ENCODE data around the gene MTAP.
A peak's percentile ranks its signal among the peaks of the same experiment; 100 is the strongest.

Gene MTAP

DNA sequence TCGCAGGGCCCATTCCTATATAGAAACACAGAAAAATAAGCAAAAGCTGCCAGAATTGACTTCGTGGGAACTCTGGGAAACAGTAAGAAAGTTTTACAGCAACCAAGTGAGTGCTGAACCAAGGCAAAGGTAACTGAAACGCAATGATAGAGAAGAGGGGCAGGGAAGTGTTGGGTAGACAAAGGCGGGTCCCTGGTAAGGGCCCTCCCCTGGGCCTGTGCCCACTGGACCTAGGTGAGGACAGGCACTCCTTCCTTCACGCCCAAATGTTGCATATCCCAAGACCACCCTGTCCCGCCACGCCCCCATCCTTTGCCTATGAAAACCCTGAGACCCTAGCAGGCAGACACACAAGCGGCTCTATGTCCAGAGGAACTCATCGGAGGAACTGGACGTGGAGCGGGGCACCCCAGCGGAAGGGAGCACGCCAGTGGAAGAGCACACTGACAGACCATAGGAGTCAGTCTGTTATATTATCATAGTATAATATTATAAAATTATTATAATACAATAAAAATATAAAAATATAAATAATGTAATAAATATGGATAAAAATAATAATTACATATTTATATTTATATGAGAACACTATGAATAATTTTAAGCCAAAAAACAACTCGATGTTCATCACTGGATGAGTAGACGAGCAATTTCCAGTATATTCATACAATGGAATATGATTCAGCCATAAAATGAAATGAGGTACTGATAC is 163.9 kb downstream of the MTAP start:
- H3K9me3 ChIP-seq (ENCODE audit: insufficient read depth, low read depth, low read length), result peaks cover 4% of the 10 kb centered on the region; the same call in 1 of the 2 replicates
- no peak overlapping the region for H3K4me3 ChIP-seq (ENCODE audit: low read length)
- no peaks in the 10 kb centered on the region for H3K36me3 ChIP-seq (ENCODE audit: insufficient read depth, low read depth, low read length)
- no peak overlapping the region for H3K27ac ChIP-seq (ENCODE audit: low read length)
- H3K9ac ChIP-seq (ENCODE audit: low read depth, low read length), result no peak overlapping the region
- peaks cover 99% of the 10 kb centered on the region for H3K27me3 ChIP-seq (ENCODE audit: insufficient read depth, low read length)
- peaks cover 4% of the 10 kb centered on the region; the same call in 1 of the 2 replicates for H3K4me1 ChIP-seq (ENCODE audit: insufficient read depth, low read length)

- H3K4me1 ChIP-seq (ENCODE audit: insufficient read depth, low read length), result peaks cover 4% of the 10 kb centered on the region; the same call in 1 of the 2 replicates
- H3K4me3 ChIP-seq (ENCODE audit: low read length), result no peak overlapping the region
- peaks cover 4% of the 10 kb centered on the region; the same call in 1 of the 2 replicates for H3K9me3 ChIP-seq (ENCODE audit: insufficient read depth, low read depth, low read length)
- H3K9ac ChIP-seq (ENCODE audit: low read depth, low read length), result no peak overlapping the region
- H3K27ac ChIP-seq (ENCODE audit: low read length), result no peak overlapping the region
- H3K27me3 ChIP-seq (ENCODE audit: insufficient read depth, low read length), result peaks cover 99% of the 10 kb centered on the region
- no peaks in the 10 kb centered on the region for H3K36me3 ChIP-seq (ENCODE audit: insufficient read depth, low read depth, low read length)
Measured at GRCh38 chr9:21967169-21967568, 164.7 kb downstream of the MTAP start.

DNA sequence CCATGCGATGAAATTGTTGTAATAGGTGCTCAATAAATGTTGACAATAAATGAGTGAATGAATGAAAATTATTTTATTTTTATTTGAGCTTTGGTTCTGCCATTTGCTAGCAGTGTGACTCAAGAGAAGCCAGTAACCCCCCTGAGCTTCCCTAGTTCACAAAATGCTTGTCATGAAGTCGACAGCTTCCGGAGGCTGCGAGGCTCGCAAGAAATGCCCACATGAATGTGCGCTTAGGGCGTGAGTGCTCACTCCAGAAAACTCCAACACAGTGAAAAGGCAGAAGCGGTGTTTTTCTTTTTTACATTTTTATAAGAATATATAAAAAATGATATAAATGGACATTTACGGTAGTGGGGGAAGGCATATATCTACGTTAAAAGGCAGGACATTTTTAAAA is 165.3 kb downstream of the MTAP start:
- Histone ChIP-seq H3K36me3 (ENCODE audit: insufficient read depth, low read depth, low read length) (no peaks in the 10 kb centered on the region), H3K9ac (ENCODE audit: low read depth, low read length) (no peak overlapping the region), H3K27me3 (ENCODE audit: insufficient read depth, low read length) (peaks cover 100% of the 10 kb centered on the region)

GRCh38 chr9:21968331-21969010 is 166.0 kb downstream of the MTAP start:
- no peak overlapping the region for H3K9ac ChIP-seq (ENCODE audit: low read depth, low read length)
- peaks cover 100% of the 10 kb centered on the region for H3K27me3 ChIP-seq (ENCODE audit: insufficient read depth, low read length)
- H3K4me3 ChIP-seq (ENCODE audit: low read length), result no peak overlapping the region
- no peak overlapping the region for H3K27ac ChIP-seq (ENCODE audit: low read length)
- H3K36me3 ChIP-seq (ENCODE audit: insufficient read depth, low read depth, low read length), result no peaks in the 10 kb centered on the region
- peaks cover 4% of the 10 kb centered on the region; the same call in 1 of the 2 replicates for H3K9me3 ChIP-seq (ENCODE audit: insufficient read depth, low read depth, low read length)
- H3K4me1 ChIP-seq (ENCODE audit: insufficient read depth, low read length), result peaks cover 4% of the 10 kb centered on the region; the same call in 1 of the 2 replicates

More for the DNA sequence above, 165.3 kb downstream of the MTAP start:
- peaks cover 4% of the 10 kb centered on the region; the same call in 1 of the 2 replicates for H3K9me3 ChIP-seq (ENCODE audit: insufficient read depth, low read depth, low read length)
- H3K4me1 ChIP-seq (ENCODE audit: insufficient read depth, low read length), result peaks cover 4% of the 10 kb centered on the region; the same call in 1 of the 2 replicates
- H3K27ac ChIP-seq (ENCODE audit: low read length), result no peak overlapping the region
- H3K4me3 ChIP-seq (ENCODE audit: low read length), result no peak overlapping the region

- H3K4me1 ChIP-seq (ENCODE audit: insufficient read depth, low read length), result peaks cover 4% of the 10 kb centered on the region; the same call in 1 of the 2 replicates
Measured at GRCh38 chr9:21969011-21969940, 166.8 kb downstream of the MTAP start.

DNA sequence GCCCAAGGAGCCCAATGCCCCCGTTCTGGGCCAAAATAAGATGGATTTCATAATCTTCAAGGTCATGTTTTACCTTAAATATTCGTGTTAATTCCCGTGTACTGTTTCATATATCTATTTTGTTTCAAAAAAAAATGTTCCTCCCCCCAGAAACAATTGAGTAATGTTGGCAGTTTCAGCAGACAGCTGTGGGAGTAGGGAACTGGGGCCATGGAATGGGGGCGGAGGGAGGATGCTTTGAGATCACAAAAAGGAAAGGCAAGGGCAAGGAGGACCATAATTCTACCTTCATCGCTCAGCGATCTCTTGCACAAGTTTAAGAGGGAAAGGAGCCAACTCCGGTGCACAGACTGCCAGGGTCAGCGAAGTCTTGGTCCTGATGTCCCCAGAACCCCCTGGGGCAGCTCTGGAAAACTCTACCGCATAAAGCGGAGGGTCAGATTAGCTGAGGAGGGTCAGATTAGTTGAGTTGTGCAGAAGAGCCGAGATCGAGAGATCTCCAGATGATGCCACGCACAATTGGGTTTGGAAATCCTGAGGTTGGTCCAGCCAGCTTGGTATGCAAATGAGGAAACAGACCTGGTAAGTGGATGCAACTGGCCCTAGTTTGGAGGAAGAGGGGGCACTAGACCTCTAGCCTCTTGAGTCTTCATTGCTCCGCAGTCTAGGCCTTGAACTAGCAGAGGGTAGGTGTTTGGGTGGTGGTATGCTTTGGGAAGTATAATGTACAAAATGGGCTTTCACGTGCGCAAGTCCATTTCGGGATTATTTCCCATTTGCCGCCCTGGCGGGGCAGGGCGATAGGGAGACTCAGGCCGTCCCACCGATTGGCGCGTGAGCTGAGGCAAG is 167.7 kb downstream of the MTAP start:
- no peak overlapping the region; the same call in 1 of the 2 replicates for H3K4me3 ChIP-seq (ENCODE audit: low read length)
- H3K27ac ChIP-seq (ENCODE audit: low read length), result no peak overlapping the region
- H3K27me3 ChIP-seq (ENCODE audit: insufficient read depth, low read length), result peaks cover 100% of the 10 kb centered on the region
- no peak overlapping the region for H3K9ac ChIP-seq (ENCODE audit: low read depth, low read length)
- peaks cover 4% of the 10 kb centered on the region; the same call in 1 of the 2 replicates for H3K4me1 ChIP-seq (ENCODE audit: insufficient read depth, low read length)
- H3K36me3 ChIP-seq (ENCODE audit: insufficient read depth, low read depth, low read length), result no peaks in the 10 kb centered on the region
- H3K9me3 ChIP-seq (ENCODE audit: insufficient read depth, low read depth, low read length), result peaks cover 4% of the 10 kb centered on the region; the same call in 1 of the 2 replicates

More at GRCh38 chr9:21969011-21969940, 166.8 kb downstream of the MTAP start:
- no peak overlapping the region for H3K9ac ChIP-seq (ENCODE audit: low read depth, low read length)
- H3K9me3 ChIP-seq (ENCODE audit: insufficient read depth, low read depth, low read length), result peaks cover 4% of the 10 kb centered on the region; the same call in 1 of the 2 replicates
- H3K36me3 ChIP-seq (ENCODE audit: insufficient read depth, low read depth, low read length), result no peaks in the 10 kb centered on the region
- H3K4me3 ChIP-seq (ENCODE audit: low read length), result no peak overlapping the region
- peaks cover 100% of the 10 kb centered on the region for H3K27me3 ChIP-seq (ENCODE audit: insufficient read depth, low read length)
- no peak overlapping the region for H3K27ac ChIP-seq (ENCODE audit: low read length)

DNA sequence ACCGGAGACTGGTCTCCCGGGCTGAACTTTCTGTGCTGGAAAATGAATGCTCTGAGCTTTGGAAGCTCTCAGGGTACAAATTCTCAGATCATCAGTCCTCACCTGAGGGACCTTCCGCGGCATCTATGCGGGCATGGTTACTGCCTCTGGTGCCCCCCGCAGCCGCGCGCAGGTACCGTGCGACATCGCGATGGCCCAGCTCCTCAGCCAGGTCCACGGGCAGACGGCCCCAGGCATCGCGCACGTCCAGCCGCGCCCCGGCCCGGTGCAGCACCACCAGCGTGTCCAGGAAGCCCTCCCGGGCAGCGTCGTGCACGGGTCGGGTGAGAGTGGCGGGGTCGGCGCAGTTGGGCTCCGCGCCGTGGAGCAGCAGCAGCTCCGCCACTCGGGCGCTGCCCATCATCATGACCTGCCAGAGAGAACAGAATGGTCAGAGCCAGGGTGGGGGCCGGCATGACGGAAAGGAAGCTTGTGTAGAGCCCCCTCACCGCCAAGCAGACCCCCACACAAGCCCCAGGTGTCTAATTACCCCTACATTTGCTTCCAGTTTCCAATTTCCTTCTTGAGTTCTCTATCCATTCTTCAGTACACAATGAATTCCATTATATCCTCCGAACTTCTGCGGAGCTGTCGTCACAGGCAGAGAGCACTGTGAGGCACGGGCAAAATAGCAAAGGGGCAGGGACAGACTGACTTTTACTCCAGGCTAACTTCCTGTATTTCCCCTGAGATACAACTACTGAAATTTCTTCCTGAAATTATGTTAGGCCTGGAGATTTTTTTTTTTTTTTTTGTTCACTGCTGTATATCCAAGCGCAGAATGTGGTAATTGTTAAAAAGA is 168.6 kb downstream of the MTAP start:
- Histone ChIP-seq H3K4me1 (ENCODE audit: insufficient read depth, low read length) (0 out of 2 replicates have a peak, but pooled peaks cover 4% of the 10 kb centered on the region), H3K36me3 (ENCODE audit: insufficient read depth, low read depth, low read length) (no peaks in the 10 kb centered on the region), H3K4me3 (ENCODE audit: low read length) (peak overlapping the region; percentile 26; the same call in 1 of the 2 replicates), H3K27ac (ENCODE audit: low read length) (no peak overlapping the region), H3K27me3 (ENCODE audit: insufficient read depth, low read length) (peaks cover 100% of the 10 kb centered on the region), H3K9ac (ENCODE audit: low read depth, low read length) (no peak overlapping the region), H3K9me3 (ENCODE audit: insufficient read depth, low read depth, low read length) (peaks cover 4% of the 10 kb centered on the region; the same call in 1 of the 2 replicates)

- Histone ChIP-seq H3K9ac (ENCODE audit: low read depth, low read length) (no peak overlapping the region), H3K4me1 (ENCODE audit: insufficient read depth, low read length) (0 out of 2 replicates have a peak, but pooled peaks cover 4% of the 10 kb centered on the region), H3K9me3 (ENCODE audit: insufficient read depth, low read depth, low read length) (peaks cover 4% of the 10 kb centered on the region; the same call in 1 of the 2 replicates), H3K27ac (ENCODE audit: low read length) (no peak overlapping the region), H3K27me3 (ENCODE audit: insufficient read depth, low read length) (peaks cover 100% of the 10 kb centered on the region), H3K36me3 (ENCODE audit: insufficient read depth, low read depth, low read length) (no peaks in the 10 kb centered on the region), H3K4me3 (ENCODE audit: low read length) (no peak overlapping the region)
Measured at GRCh38 chr9:21972361-21972760, 169.9 kb downstream of the MTAP start.

- peaks cover 100% of the 10 kb centered on the region for H3K27me3 ChIP-seq (ENCODE audit: insufficient read depth, low read length)
- H3K9me3 ChIP-seq (ENCODE audit: insufficient read depth, low read depth, low read length), result peaks cover 2% of the 10 kb centered on the region; the same call in 1 of the 2 replicates
- H3K27ac ChIP-seq (ENCODE audit: low read length), result no peak overlapping the region
- H3K4me1 ChIP-seq (ENCODE audit: insufficient read depth, low read length), result no peaks in the 10 kb centered on the region
- no peaks in the 10 kb centered on the region for H3K36me3 ChIP-seq (ENCODE audit: insufficient read depth, low read depth, low read length)
- peak overlapping the region; percentile 61 for H3K4me3 ChIP-seq (ENCODE audit: low read length)
- H3K9ac ChIP-seq (ENCODE audit: low read depth, low read length), result no peak overlapping the region
Measured at GRCh38 chr9:21974343-21974721, 171.9 kb downstream of the MTAP start.

Measured in iPS-20b (cell line).